MM.1S (cell line): ENCODE measurements around the gene SYPL2.

Source experiments
- DNase-seq: peaks from one replicate; pipeline ENCODE4 v3.0.0-alpha.2; 2015
- H2AFZ ChIP-seq: fragments of 300-600 bp; sonication (generic); 2 replicates; pipeline ENCODE4 v1.6.0; 2016; ENCODE audit warnings: antibody characterized with exemption, low read length
- H3F3A ChIP-seq: fragments of 300-600 bp; sonication (generic); 2 replicates; pipeline ENCODE4 v1.6.1; 2016; ENCODE audit warnings: mild to moderate bottlenecking, antibody characterized with exemption, low read length, moderate library complexity, mixed read lengths; ENCODE audit not compliant: insufficient read depth
- H3K27ac ChIP-seq: fragments of 300-600 bp; sonication (generic); 2 replicates; pipeline ENCODE4 v1.5.1; 2016; ENCODE audit warnings: mild to moderate bottlenecking, low read length
- H3K27me3 ChIP-seq: fragments of 300-600 bp; sonication (generic); replicated peaks from 2 replicates; pipeline ENCODE4 v1.6.0; 2016; ENCODE audit warnings: low read length; ENCODE audit not compliant: insufficient read depth
- H3K36me3 ChIP-seq: fragments of 300-600 bp; sonication (generic); replicated peaks from 2 replicates; pipeline ENCODE4 v1.6.1; 2016; ENCODE audit warnings: mild to moderate bottlenecking, low read length, mixed read lengths; ENCODE audit not compliant: insufficient read depth
- H3K4me1 ChIP-seq: fragments of 300-600 bp; sonication (generic); 2 replicates; pipeline ENCODE4 v1.6.1; 2016; ENCODE audit warnings: low read length, mixed read lengths
- H3K4me2 ChIP-seq: fragments of 300-600 bp; sonication (generic); 2 replicates; pipeline ENCODE4 v1.6.0; 2016; ENCODE audit warnings: low read depth, low read length
- H3K4me3 ChIP-seq: fragments of 300-600 bp; sonication (generic); 2 replicates; pipeline ENCODE4 v1.5.1; 2016; ENCODE audit warnings: low read length, mixed read lengths
- H3K79me2 ChIP-seq: fragments of 300-600 bp; sonication (generic); 2 replicates; pipeline ENCODE4 v1.6.1; 2016; ENCODE audit warnings: mixed run types, low read length, mixed read lengths
- H3K9ac ChIP-seq: fragments of 300-600 bp; sonication (generic); 2 replicates; pipeline ENCODE4 v1.6.1; 2016; ENCODE audit warnings: low read length, mixed read lengths
- H3K9me2 ChIP-seq: fragments of 300-600 bp; sonication (generic); replicated peaks from 2 replicates; pipeline ENCODE4 v1.6.1; 2016; ENCODE audit warnings: mild to moderate bottlenecking, low read length, mixed read lengths; ENCODE audit not compliant: insufficient read depth
- H3K9me3 ChIP-seq: fragments of 300-600 bp; sonication (generic); replicated peaks from 2 replicates; pipeline ENCODE4 v1.6.1; 2016; ENCODE audit warnings: mild to moderate bottlenecking, low read length, mixed read lengths; ENCODE audit not compliant: insufficient read depth
- H4K20me1 ChIP-seq: fragments of 300-600 bp; sonication (generic); 2 replicates; pipeline ENCODE4 v1.6.1; 2016; ENCODE audit warnings: mild to moderate bottlenecking, low read length, moderate library complexity, mixed read lengths; ENCODE audit not compliant: insufficient read depth
- EZH2 ChIP-seq: fragments of 300-600 bp; sonication (generic); optimal IDR thresholded peaks from 2 replicates; pipeline ENCODE3; 2017; ENCODE audit warnings: low read depth, mild to moderate bottlenecking, antibody characterized with exemption, low read length, mixed read lengths
- EZH2phosphoT487 ChIP-seq: fragments of 300-600 bp; sonication (generic); IDR thresholded peaks from 2 replicates; pipeline ENCODE4 v1.6.1; 2018; ENCODE audit warnings: antibody characterized with exemption, low read length
- TF ChIP-seq, protein P1 (sequence below): fragments of 300-600 bp; sonication (generic); IDR thresholded peaks from 2 replicates; pipeline ENCODE4 v1.5.1; 2016; ENCODE audit warnings: antibody characterized with exemption, low read length, mixed read lengths

The SYPL2 gene

GRCh38 chr1:109522026-109522425, 55.7 kb downstream of the SYPL2 start:
- Histone ChIP-seq H3K4me1 (no peaks in the 10 kb centered on the region), H3K27me3 (no peaks in the 10 kb centered on the region), H3F3A (no peaks in the 10 kb centered on the region), H3K9me3 (no peaks in the 10 kb centered on the region), H3K79me2 (no peaks in the 10 kb centered on the region), H3K9me2 (no peaks in the 10 kb centered on the region), H3K27ac (no peak overlapping the region), H2AFZ (no peak overlapping the region), H3K4me3 (no peak overlapping the region), H3K36me3 (no peaks in the 10 kb centered on the region), H3K4me2 (no peak overlapping the region), H4K20me1 (no peaks in the 10 kb centered on the region), H3K9ac (no peak overlapping the region)
- DNase-seq = no peak
- TF ChIP-seq, protein P1, sequence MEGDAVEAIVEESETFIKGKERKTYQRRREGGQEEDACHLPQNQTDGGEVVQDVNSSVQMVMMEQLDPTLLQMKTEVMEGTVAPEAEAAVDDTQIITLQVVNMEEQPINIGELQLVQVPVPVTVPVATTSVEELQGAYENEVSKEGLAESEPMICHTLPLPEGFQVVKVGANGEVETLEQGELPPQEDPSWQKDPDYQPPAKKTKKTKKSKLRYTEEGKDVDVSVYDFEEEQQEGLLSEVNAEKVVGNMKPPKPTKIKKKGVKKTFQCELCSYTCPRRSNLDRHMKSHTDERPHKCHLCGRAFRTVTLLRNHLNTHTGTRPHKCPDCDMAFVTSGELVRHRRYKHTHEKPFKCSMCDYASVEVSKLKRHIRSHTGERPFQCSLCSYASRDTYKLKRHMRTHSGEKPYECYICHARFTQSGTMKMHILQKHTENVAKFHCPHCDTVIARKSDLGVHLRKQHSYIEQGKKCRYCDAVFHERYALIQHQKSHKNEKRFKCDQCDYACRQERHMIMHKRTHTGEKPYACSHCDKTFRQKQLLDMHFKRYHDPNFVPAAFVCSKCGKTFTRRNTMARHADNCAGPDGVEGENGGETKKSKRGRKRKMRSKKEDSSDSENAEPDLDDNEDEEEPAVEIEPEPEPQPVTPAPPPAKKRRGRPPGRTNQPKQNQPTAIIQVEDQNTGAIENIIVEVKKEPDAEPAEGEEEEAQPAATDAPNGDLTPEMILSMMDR = no peak
- TF ChIP-seq EZH2phosphoT487 = no peak
- no peak for TF ChIP-seq EZH2

DNA sequence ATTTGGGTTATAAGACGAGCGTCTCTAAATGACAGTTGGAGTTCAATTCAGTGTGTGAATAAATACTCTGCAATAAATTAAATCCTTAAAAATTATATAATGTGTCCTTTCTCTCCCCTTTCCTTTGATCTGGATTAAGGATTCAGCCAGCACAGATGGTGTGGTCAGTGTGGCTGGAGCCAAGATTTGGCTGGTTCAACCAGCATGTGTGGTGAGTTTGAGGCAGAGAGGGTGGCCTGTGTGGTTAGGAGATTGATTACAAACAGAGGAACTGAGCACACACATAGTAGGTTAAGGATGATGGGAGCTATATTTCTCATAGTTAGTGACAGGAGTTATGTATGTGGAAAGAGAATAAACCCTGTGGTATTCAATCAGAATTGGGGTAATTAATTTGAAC, 57.4 kb downstream of the SYPL2 start:
- Histone ChIP-seq H3K27ac (no peak overlapping the region), H3F3A (no peaks in the 10 kb centered on the region), H3K4me2 (no peak overlapping the region), H4K20me1 (no peaks in the 10 kb centered on the region), H3K9me3 (no peaks in the 10 kb centered on the region), H2AFZ (no peak overlapping the region), H3K36me3 (no peaks in the 10 kb centered on the region), H3K4me1 (no peaks in the 10 kb centered on the region), H3K79me2 (no peaks in the 10 kb centered on the region), H3K9ac (no peak overlapping the region), H3K27me3 (no peaks in the 10 kb centered on the region), H3K4me3 (no peak overlapping the region), H3K9me2 (no peaks in the 10 kb centered on the region)
- TF ChIP-seq, protein P1 = no peak
- TF ChIP-seq EZH2phosphoT487 (no peak), EZH2 (no peak)
- no peak for DNase-seq

GRCh38 chr1:109527098-109527811, 60.9 kb downstream of the SYPL2 start:
- no peaks in the 10 kb centered on the region for H3K4me1 ChIP-seq
- H3K36me3 ChIP-seq = no peaks in the 10 kb centered on the region
- no peaks in the 10 kb centered on the region for H3K79me2 ChIP-seq
- no peaks in the 10 kb centered on the region for H3K27me3 ChIP-seq
- no peak overlapping the region for H3K9ac ChIP-seq
- H3K9me3 ChIP-seq = no peaks in the 10 kb centered on the region
- no peak overlapping the region for H2AFZ ChIP-seq
- H3K4me2 ChIP-seq = no peak overlapping the region
- TF ChIP-seq, protein P1 = no peak
- TF ChIP-seq EZH2 (no peak), EZH2phosphoT487 (no peak)
- DNase-seq = no peak
- no peak overlapping the region for H3K4me3 ChIP-seq
- H3K27ac ChIP-seq = no peak overlapping the region
- no peaks in the 10 kb centered on the region for H3F3A ChIP-seq
- H3K9me2 ChIP-seq = no peaks in the 10 kb centered on the region
- no peaks in the 10 kb centered on the region for H4K20me1 ChIP-seq
